Liver (tissue), 3 donors: ENCODE data around the gene ERH.
A peak's percentile ranks its signal among the peaks of the same experiment; 100 is the strongest.

ENCODE experiments used
- CTCF ChIP-seq: fragments of 150-350 bp; IDR thresholded peaks from 2 replicates; pipeline ENCODE4 v1.5.1; 2017; ENCODE audit warnings: improper control_type of control experiment, low read depth, low read length; ENCODE audit not compliant: missing input control
- GABPA ChIP-seq, 2 donors: IDR thresholded peaks in 1 of 2; conservative IDR thresholded peaks in 1 of 2; 2 replicates each; pipeline ENCODE4 v1.6.1; 2016; ENCODE audit warnings: antibody characterized with exemption in 2 of 2, mild to moderate bottlenecking in 1 of 2, moderate library complexity in 1 of 2
- JUND ChIP-seq, 2 donors: IDR thresholded peaks; 2 replicates each; pipeline ENCODE4 v1.6.1; 2016; ENCODE audit warnings: antibody characterized with exemption in 2 of 2
- RAD21 ChIP-seq, 2 donors: IDR thresholded peaks; 2 replicates each; pipeline ENCODE4 v1.6.1; 2016; ENCODE audit warnings: antibody characterized with exemption in 2 of 2, mild to moderate bottlenecking in 2 of 2
- REST ChIP-seq: IDR thresholded peaks from 2 replicates; pipeline ENCODE4 v1.6.1; 2016; ENCODE audit warnings: antibody characterized with exemption, mild to moderate bottlenecking
- SP1 ChIP-seq: IDR thresholded peaks from 2 replicates; pipeline ENCODE4 v1.6.1; 2018; ENCODE audit warnings: antibody characterized with exemption, mild to moderate bottlenecking
- TAF1 ChIP-seq: conservative IDR thresholded peaks from 2 replicates; pipeline ENCODE4 v1.6.1; 2016; ENCODE audit warnings: antibody characterized with exemption, mild to moderate bottlenecking
- YY1 ChIP-seq: IDR thresholded peaks from 2 replicates; pipeline ENCODE4 v1.6.1; 2016; ENCODE audit warnings: antibody characterized with exemption, mild to moderate bottlenecking
- donor health status: healthy.
- donor health status: healthy.

GRCh38 chr14:69430306-69430939 is 32.3 kb upstream of the ERH start:
- TF ChIP-seq CTCF (no peak), SP1 (peak; percentile 51), GABPA (IDR thresholded peaks at IDR 0.05 in 1 of 2, conservative IDR thresholded peaks at IDR 0.05 in 1 of 2) (no peak), RAD21 (IDR thresholded peaks at IDR 0.05) (no peak), REST (no peak), JUND (IDR thresholded peaks at IDR 0.05) (no peak), YY1 (peak; percentile 37), TAF1 (no peak)
